Neural progenitor cell (in vitro differentiated cells): Measurements from ENCODE around the gene HTR5A. TPM values are rescaled to one million over a fixed set of nuclear protein-coding genes. Genes with fewer than 3 reads are reported as not detected.

ENCODE experiments used
- DNase-seq: peaks from one replicate; pipeline ENCODE4 v3.0.0-alpha.2; 2016; ENCODE audit warnings: low spot score
- H2AFZ ChIP-seq: fragments of 200-600 bp; sonication (generic); replicated peaks from 2 replicates; pipeline ENCODE4 v1.6.1; 2016; ENCODE audit warnings: antibody characterized with exemption
- H3F3A ChIP-seq: fragments of 200-600 bp; sonication (generic); 2 replicates; pipeline ENCODE4 v1.6.1; 2016; ENCODE audit warnings: antibody characterized with exemption, low read depth
- H3K27ac ChIP-seq: fragments of 200-600 bp; sonication (generic); 2 replicates; pipeline ENCODE4 v1.5.1; 2016; ENCODE audit warnings: mild to moderate bottlenecking
- H3K27me3 ChIP-seq: fragments of 200-600 bp; sonication (generic); 2 replicates; pipeline ENCODE4 v1.6.1; 2016; ENCODE audit warnings: mild to moderate bottlenecking, moderate library complexity
- H3K36me3 ChIP-seq: fragments of 200-600 bp; sonication (generic); 2 replicates; pipeline ENCODE4 v1.5.1; 2016
- H3K4me1 ChIP-seq: fragments of 200-600 bp; sonication (generic); 2 replicates; pipeline ENCODE4 v1.6.1; 2016; ENCODE audit warnings: mixed run types
- H3K4me2 ChIP-seq: fragments of 200-600 bp; sonication (generic); 2 replicates; pipeline ENCODE4 v1.6.1; 2016
- H3K4me3 ChIP-seq: fragments of 200-600 bp; sonication (generic); 2 replicates; pipeline ENCODE4 v1.5.1; 2016
- H3K79me2 ChIP-seq: fragments of 200-600 bp; sonication (generic); 2 replicates; pipeline ENCODE4 v1.6.1; 2016; ENCODE audit warnings: low read depth
- H3K9ac ChIP-seq: fragments of 200-600 bp; sonication (generic); 2 replicates; pipeline ENCODE4 v1.6.1; 2016
- H3K9me3 ChIP-seq: fragments of 200-600 bp; sonication (generic); 2 replicates; pipeline ENCODE4 v1.5.1; 2016; ENCODE audit warnings: low read depth
- H4K20me1 ChIP-seq: fragments of 200-600 bp; sonication (generic); 2 replicates; pipeline ENCODE4 v1.6.1; 2016; ENCODE audit warnings: low read depth
- H3K27ac Mint-ChIP-seq: 3 replicates; pipeline ENCODE4 v1.8.0; 2021; ENCODE audit warnings: mixed read lengths
- H3K27me3 Mint-ChIP-seq: 2 replicates; pipeline ENCODE4 v1.8.0; 2022; ENCODE audit warnings: low read depth, mild to moderate bottlenecking, inconsistent platforms, moderate library complexity, mixed read lengths; ENCODE audit not compliant: insufficient read depth
- H3K36me3 Mint-ChIP-seq: 3 replicates; pipeline ENCODE4 v1.8.0; 2021; ENCODE audit warnings: mixed read lengths
- H3K4me1 Mint-ChIP-seq: 3 replicates; pipeline ENCODE4 v1.8.0; 2021; ENCODE audit warnings: mixed read lengths
- H3K4me3 Mint-ChIP-seq: 3 replicates; pipeline ENCODE4 v1.8.0; 2021; ENCODE audit warnings: mild to moderate bottlenecking, moderate library complexity, mixed read lengths
- H3K9me3 Mint-ChIP-seq: 3 replicates; pipeline ENCODE4 v1.8.0; 2020; ENCODE audit warnings: mixed read lengths
- EZH2 ChIP-seq: fragments of 200-600 bp; sonication (generic); IDR thresholded peaks from 2 replicates; pipeline ENCODE4 v1.6.1; 2017; ENCODE audit warnings: antibody characterized with exemption, mild to moderate bottlenecking, moderate library complexity
- EZH2phosphoT487 ChIP-seq: fragments of 200-600 bp; sonication (generic); IDR thresholded peaks from 2 replicates; pipeline ENCODE4 v1.6.1; 2017; ENCODE audit warnings: antibody characterized with exemption
- total RNA-seq: library from RNA; depleted of rRNA; stranded (reverse); fragments of >200 nt; gene quantifications from 2 replicates; pipeline ENCODE4 v1.2.3, GENCODE V29; 2015; ENCODE audit warnings: low replicate concordance
- TF ChIP-seq, protein P1 (sequence below): fragments of 200-600 bp; sonication (generic); IDR thresholded peaks from 2 replicates; pipeline ENCODE4 v1.5.1; 2017; ENCODE audit warnings: antibody characterized with exemption, mild to moderate bottlenecking

Gene HTR5A
- total RNA-seq, 1 donor from 2014 or later: not detected

DNA sequence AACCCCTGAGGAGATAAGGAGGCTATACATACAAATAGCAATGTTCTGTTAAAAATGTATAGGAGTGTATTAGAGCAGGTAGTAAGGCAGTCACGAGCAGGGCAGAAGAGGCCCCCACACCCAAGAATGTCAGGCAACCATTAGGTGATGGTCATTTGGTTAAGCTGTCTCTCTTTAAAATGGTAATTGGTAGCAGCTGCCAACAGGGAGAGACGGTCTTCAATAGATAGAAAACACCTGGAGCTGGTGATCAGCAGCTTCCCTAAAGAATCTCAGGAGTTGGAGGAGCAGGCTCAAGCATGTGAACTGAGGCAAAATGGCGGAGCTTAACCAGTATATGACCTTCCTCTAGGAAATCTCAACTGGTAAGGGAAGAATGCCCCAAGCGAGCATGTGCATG, 26.4 kb upstream of the HTR5A start:
- no peak overlapping the region for H3K4me3 ChIP-seq
- no peaks in the 10 kb centered on the region for H3K79me2 ChIP-seq
- no peaks in the 10 kb centered on the region for H3K36me3 ChIP-seq
- Mint-ChIP-seq H3K4me3 (no peak overlapping the region), H3K4me1 (no peaks in the 10 kb centered on the region), H3K9me3 (no peaks in the 10 kb centered on the region), H3K36me3 (no peaks in the 10 kb centered on the region), H3K27ac (no peak overlapping the region), H3K27me3 (peaks cover 5% of the 10 kb centered on the region)
- DNase-seq: no peak
- H2AFZ ChIP-seq: no peak overlapping the region
- no peak for TF ChIP-seq EZH2
- TF ChIP-seq, protein P1, sequence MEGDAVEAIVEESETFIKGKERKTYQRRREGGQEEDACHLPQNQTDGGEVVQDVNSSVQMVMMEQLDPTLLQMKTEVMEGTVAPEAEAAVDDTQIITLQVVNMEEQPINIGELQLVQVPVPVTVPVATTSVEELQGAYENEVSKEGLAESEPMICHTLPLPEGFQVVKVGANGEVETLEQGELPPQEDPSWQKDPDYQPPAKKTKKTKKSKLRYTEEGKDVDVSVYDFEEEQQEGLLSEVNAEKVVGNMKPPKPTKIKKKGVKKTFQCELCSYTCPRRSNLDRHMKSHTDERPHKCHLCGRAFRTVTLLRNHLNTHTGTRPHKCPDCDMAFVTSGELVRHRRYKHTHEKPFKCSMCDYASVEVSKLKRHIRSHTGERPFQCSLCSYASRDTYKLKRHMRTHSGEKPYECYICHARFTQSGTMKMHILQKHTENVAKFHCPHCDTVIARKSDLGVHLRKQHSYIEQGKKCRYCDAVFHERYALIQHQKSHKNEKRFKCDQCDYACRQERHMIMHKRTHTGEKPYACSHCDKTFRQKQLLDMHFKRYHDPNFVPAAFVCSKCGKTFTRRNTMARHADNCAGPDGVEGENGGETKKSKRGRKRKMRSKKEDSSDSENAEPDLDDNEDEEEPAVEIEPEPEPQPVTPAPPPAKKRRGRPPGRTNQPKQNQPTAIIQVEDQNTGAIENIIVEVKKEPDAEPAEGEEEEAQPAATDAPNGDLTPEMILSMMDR: no peak
- TF ChIP-seq EZH2phosphoT487: no peak
- no peaks in the 10 kb centered on the region for H3F3A ChIP-seq
- no peaks in the 10 kb centered on the region for H3K9me3 ChIP-seq
- H4K20me1 ChIP-seq: no peaks in the 10 kb centered on the region
- H3K4me1 ChIP-seq: no peaks in the 10 kb centered on the region
- H3K27me3 ChIP-seq: no peaks in the 10 kb centered on the region
- H3K9ac ChIP-seq: no peak overlapping the region
- no peak overlapping the region for H3K4me2 ChIP-seq
- H3K27ac ChIP-seq: no peak overlapping the region

DNA sequence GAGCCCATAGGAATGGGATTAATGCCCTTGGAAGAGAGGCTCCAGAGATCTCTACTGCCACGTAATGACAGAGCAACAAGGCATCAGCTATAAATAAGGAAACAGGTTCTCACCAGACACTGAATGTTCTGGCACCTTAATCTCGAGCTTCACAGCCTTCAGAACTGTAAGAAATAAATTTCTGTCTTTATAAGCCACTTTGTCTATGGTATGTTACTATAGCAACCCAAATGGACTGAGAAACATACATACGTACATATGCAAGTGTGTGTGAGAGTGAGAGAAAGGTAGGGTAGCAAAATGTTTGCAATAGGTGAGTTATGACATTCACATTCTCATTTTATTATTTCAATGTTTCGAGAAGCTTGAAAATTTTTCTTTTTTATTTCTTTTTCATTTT, 22.1 kb upstream of the HTR5A start:
- no peak overlapping the region for H2AFZ ChIP-seq
- Mint-ChIP-seq H3K36me3 (no peaks in the 10 kb centered on the region), H3K9me3 (no peaks in the 10 kb centered on the region), H3K27me3 (peaks cover 10% of the 10 kb centered on the region), H3K4me1 (peaks cover 3% of the 10 kb centered on the region), H3K4me3 (no peak overlapping the region), H3K27ac (no peak overlapping the region)
- no peak for TF ChIP-seq EZH2phosphoT487
- DNase-seq: no peak
- no peaks in the 10 kb centered on the region for H3K4me1 ChIP-seq
- no peak overlapping the region for H3K4me2 ChIP-seq
- H3K27me3 ChIP-seq: no peaks in the 10 kb centered on the region
- H3K9ac ChIP-seq: no peak overlapping the region
- H3K4me3 ChIP-seq: no peak overlapping the region
- no peaks in the 10 kb centered on the region for H3K36me3 ChIP-seq
- H3K27ac ChIP-seq: no peak overlapping the region
- H3K79me2 ChIP-seq: no peaks in the 10 kb centered on the region
- no peaks in the 10 kb centered on the region for H4K20me1 ChIP-seq
- H3F3A ChIP-seq: no peaks in the 10 kb centered on the region
- H3K9me3 ChIP-seq: no peaks in the 10 kb centered on the region

DNA sequence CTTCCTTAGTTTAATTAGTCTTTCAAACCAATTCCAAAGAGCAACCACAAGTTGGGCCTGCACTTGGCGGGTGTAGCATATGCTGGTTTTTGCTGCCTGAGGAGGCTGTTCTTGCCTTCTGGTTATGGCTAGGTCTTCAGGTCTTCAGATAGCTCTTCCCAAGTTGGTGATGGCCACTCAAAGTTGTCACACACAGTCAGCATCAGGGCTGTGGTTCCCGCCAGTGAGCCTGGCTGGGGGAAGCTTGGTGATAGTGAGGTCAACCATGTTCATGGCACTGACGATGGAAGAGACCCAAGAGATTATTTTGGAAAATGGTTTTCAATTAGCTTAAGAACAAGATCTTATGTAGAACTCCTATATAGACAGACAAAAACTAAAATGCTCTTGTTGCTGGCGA, 18.8 kb upstream of the HTR5A start:
- Histone ChIP-seq H2AFZ (no peak overlapping the region), H3K4me1 (no peaks in the 10 kb centered on the region), H3F3A (no peaks in the 10 kb centered on the region), H3K4me3 (no peak overlapping the region), H3K4me2 (no peak overlapping the region), H3K27ac (no peak overlapping the region), H3K9ac (no peak overlapping the region), H3K79me2 (no peaks in the 10 kb centered on the region), H4K20me1 (no peaks in the 10 kb centered on the region), H3K36me3 (no peaks in the 10 kb centered on the region), H3K27me3 (no peaks in the 10 kb centered on the region), H3K9me3 (no peaks in the 10 kb centered on the region)
- TF ChIP-seq EZH2 (no peak), EZH2phosphoT487 (no peak)
- TF ChIP-seq, protein P1: no peak
- Mint-ChIP-seq H3K27ac (no peak overlapping the region), H3K9me3 (no peaks in the 10 kb centered on the region), H3K4me3 (no peak overlapping the region), H3K36me3 (no peaks in the 10 kb centered on the region), H3K4me1 (peaks cover 7% of the 10 kb centered on the region), H3K27me3 (peaks cover 13% of the 10 kb centered on the region)
- no peak for DNase-seq

DNA sequence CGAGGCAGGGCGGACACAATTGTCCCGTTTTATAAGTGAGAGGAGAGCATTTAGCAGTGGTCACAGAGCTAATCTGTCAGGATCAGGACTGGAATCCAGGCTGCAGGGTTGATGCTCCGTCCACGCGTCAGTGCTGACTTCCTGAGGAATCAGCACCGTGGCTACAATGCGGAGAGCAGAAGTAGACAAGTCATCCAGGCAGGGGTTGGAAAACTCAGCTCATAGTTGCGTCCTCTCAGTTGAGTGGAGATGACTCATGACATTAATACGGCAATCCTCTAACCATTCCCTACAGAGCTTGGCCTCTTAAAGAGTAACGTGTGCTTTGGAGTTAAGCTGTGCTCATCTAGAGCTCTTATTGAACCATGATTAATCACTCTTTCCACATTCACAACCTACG, 17.1 kb upstream of the HTR5A start:
- H3K36me3 Mint-ChIP-seq: no peaks in the 10 kb centered on the region
- peaks cover 15% of the 10 kb centered on the region for H3K27me3 Mint-ChIP-seq
- Histone ChIP-seq H3F3A (no peaks in the 10 kb centered on the region), H3K4me2 (no peak overlapping the region), H3K27me3 (no peaks in the 10 kb centered on the region), H3K4me3 (no peak overlapping the region), H3K9ac (no peak overlapping the region), H3K27ac (no peak overlapping the region), H2AFZ (no peak overlapping the region), H3K36me3 (no peaks in the 10 kb centered on the region), H3K79me2 (no peaks in the 10 kb centered on the region), H3K9me3 (no peaks in the 10 kb centered on the region), H3K4me1 (no peaks in the 10 kb centered on the region), H4K20me1 (no peaks in the 10 kb centered on the region)
- no peak overlapping the region for H3K4me3 Mint-ChIP-seq
- no peak overlapping the region for H3K27ac Mint-ChIP-seq
- no peak for TF ChIP-seq EZH2phosphoT487
- TF ChIP-seq, protein P1: no peak
- no peak for TF ChIP-seq EZH2
- DNase-seq: no peak
- no peaks in the 10 kb centered on the region for H3K9me3 Mint-ChIP-seq
- peaks cover 7% of the 10 kb centered on the region for H3K4me1 Mint-ChIP-seq
